Type B pancreatic cell (in vitro differentiated cells): ENCODE measurements around the gene CRB3. TPM values are rescaled to one million over a fixed set of nuclear protein-coding genes. Genes with fewer than 3 reads are reported as not detected.
A peak's percentile ranks its signal among the peaks of the same experiment; 100 is the strongest.
"Not testable (repeated sequence)": the region's sequence is repeated elsewhere in the genome, so short reads cannot be mapped to it uniquely, and the experiment has no call there.

Source experiments
- DNase-seq: peaks from one replicate; pipeline ENCODE4 v3.0.0; 2021; ENCODE audit warnings: mixed read lengths; ENCODE audit not compliant: unreplicated experiment; ENCODE audit errors: extremely low spot score
- H3K27ac Mint-ChIP-seq: 2 replicates; pipeline ENCODE4 v1.8.0; 2021; ENCODE audit warnings: mild to moderate bottlenecking, mixed read lengths
- H3K27me3 Mint-ChIP-seq: 2 replicates; pipeline ENCODE4 v1.8.0; 2021; ENCODE audit warnings: mixed read lengths
- H3K36me3 Mint-ChIP-seq: 2 replicates; pipeline ENCODE4 v1.8.0; 2021; ENCODE audit warnings: mixed read lengths
- H3K4me1 Mint-ChIP-seq: one replicate; pipeline ENCODE4 v1.8.0; 2021; ENCODE audit warnings: mixed read lengths; ENCODE audit not compliant: unreplicated experiment
- H3K4me3 Mint-ChIP-seq: 2 replicates; pipeline ENCODE4 v1.8.0; 2021; ENCODE audit warnings: mild to moderate bottlenecking, mixed read lengths
- H3K9me3 Mint-ChIP-seq: 2 replicates; pipeline ENCODE4 v1.8.0; 2021; ENCODE audit warnings: mixed read lengths
- total RNA-seq: library from RNA; stranded (reverse); gene quantifications from 2 replicates; pipeline ENCODE4 v1.2.1, GENCODE V29; 2021; ENCODE audit warnings: low replicate concordance
- TF ChIP-seq, protein P1 (sequence below): fragments of 200-600 bp; sonication (generic); conservative IDR thresholded peaks from 2 replicates; pipeline ENCODE4 v1.5.0; 2021; ENCODE audit warnings: antibody characterized with exemption, mild to moderate bottlenecking

Gene CRB3
- total RNA-seq, 1 donor from 2014 or later, result 30.6 TPM

DNA sequence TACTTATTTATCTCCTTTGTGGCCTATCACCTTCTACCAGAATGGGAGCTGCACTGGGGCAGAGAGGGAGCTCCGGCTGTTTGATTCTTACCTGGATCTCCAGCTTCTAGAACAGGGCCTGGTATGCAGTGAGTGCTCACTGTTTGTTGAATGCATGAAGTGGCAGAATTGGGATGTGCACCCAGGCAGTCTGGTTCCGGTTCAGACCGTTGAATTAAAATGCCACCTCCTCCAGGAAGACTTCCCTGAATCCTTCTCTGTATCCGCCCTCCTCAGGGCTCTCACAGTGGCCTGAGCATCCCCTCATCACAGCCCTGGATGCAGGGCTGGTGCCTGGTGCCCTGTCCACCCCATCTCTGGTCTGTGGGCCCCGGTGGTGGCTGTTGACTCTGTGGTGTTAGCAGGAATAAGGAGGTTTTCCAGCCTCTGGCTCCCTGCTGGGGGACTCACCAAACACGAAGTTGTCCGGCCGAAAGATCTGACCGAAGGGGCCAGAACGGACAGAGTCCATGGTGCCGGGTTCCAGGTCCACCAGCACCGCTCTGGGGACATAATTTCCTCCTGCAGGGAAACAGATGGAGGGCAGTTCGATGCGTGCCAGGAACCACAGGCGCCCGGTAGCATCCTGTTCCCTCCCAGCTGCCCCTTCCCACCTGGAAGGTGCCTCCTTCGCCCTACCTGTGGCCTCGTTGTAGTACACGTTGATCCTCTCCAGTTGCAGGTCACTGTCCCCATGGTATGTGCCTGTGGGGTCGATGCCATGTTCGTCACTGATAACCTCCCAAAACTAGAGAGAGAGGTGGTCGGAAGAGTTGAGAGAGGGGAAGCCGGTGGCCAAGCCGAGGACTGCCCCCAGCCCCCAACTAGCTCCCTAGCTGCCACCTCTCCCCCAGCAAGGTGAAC lies 37.0 kb downstream of the CRB3 start:
- Mint-ChIP-seq H3K4me1 (no peaks in the 10 kb centered on the region), H3K9me3 (no peaks in the 10 kb centered on the region), H3K36me3 (no peaks in the 10 kb centered on the region), H3K27me3 (peaks cover 43% of the 10 kb centered on the region), H3K4me3 (peak overlapping the region; percentile 85), H3K27ac (no peak overlapping the region)
- DNase-seq, result no peak
- TF ChIP-seq, protein P1, sequence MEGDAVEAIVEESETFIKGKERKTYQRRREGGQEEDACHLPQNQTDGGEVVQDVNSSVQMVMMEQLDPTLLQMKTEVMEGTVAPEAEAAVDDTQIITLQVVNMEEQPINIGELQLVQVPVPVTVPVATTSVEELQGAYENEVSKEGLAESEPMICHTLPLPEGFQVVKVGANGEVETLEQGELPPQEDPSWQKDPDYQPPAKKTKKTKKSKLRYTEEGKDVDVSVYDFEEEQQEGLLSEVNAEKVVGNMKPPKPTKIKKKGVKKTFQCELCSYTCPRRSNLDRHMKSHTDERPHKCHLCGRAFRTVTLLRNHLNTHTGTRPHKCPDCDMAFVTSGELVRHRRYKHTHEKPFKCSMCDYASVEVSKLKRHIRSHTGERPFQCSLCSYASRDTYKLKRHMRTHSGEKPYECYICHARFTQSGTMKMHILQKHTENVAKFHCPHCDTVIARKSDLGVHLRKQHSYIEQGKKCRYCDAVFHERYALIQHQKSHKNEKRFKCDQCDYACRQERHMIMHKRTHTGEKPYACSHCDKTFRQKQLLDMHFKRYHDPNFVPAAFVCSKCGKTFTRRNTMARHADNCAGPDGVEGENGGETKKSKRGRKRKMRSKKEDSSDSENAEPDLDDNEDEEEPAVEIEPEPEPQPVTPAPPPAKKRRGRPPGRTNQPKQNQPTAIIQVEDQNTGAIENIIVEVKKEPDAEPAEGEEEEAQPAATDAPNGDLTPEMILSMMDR, result no peak

DNA sequence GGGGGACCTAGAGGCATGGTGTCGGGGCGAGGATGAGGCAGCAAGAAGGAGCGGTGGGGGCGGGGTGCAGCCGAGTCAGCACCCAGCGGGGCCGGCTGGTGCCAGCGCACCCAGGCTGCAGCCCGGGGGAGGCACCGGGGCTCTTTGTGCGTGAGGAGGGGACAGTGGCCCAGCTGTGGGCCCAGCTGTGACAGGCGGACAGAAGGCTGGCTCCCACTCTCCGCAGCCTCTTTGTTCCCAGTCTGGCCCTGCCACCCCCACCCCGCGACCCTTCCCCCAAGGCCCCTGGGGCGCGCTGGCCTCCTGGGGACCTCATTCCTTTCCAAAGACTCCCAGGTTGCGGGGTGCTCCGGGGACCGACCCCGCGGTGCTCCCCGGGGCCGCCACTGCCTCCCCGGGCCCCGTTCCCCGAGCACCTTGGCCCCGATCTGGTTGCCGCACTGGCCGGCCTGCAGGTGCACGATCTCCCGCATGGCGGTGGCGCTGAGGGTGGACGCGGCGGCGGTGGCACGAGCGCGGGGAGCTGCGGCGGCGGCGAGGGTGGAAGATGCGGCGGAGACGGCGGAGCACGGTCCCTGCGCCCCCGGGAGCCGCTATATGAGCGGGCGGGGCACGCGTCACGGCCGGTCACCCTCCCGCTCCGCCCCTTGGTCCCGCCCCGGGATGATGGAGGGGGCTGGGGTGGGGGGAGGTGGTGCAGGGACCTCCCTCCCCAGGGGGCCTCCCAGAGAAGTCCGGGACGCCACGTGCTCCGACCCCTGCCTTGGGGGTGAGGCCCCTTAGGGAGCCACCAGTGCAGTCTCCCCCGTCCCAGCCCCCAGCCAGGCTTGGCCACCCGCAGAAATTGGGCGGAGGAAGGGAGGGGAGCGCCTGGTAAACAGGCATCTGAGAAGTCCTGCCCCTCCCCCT lies 37.9 kb downstream of the CRB3 start, which contains the start of gene TUBB4A:
TSS of gene TUBB4A (minus strand) at position 570 of the 909 bp plus-strand sequence. CDS start at position 473, 97 bp downstream.
- H3K36me3 Mint-ChIP-seq, result no peaks in the 10 kb centered on the region
- H3K4me3 Mint-ChIP-seq, result peak within 1 kb of the TSS; percentile 85
- TF ChIP-seq, protein P1, result peak; percentile 47
- no peaks in the 10 kb centered on the region for H3K9me3 Mint-ChIP-seq
- H3K27ac Mint-ChIP-seq, result no peak within 1 kb of the TSS
- DNase-seq, result no peak
- H3K27me3 Mint-ChIP-seq, result peaks cover 43% of the 10 kb centered on the region
- H3K4me1 Mint-ChIP-seq, result no peaks in the 10 kb centered on the region

DNA sequence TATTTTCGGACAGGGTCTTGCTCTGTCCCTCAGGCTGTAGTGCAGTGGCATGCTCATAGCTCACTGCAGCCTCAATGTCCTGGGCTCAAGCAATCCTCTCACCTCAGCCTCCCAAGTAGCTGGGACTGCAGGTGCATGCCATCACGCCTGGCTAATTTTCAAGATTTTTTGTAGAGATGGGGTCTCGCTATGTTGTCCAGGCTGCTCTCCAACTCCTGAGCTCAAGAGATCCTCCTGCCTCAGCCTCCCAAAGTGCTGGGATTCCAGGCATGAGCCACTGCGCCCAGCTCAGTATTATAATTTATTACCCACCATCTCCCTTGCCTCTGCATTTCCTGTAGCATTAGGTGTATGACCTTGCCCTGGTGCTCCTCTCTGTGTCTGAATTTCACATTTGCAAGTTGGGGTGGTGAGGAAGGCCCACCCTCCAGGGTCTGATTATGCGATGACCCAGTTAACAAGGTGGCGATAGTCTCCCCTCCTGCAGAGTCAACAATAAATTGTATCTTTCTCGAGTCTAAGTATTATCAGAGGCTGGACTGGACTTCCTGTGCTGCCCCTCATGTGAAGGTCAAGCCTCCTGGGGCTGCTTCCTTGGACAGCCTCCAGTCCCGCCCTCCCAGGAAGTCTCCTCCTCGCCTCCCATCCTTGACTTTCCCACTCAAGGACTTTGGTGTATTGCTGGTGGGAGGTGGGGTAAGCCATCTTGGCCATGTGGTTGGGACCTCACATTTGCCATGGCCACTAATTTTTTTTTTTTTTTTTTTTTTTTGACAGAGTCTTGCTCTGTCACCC lies 39.5 kb downstream of the CRB3 start:
- Mint-ChIP-seq H3K9me3 (no peaks in the 10 kb centered on the region), H3K27me3 (peaks cover 38% of the 10 kb centered on the region), H3K4me3 (no peak overlapping the region), H3K4me1 (no peaks in the 10 kb centered on the region), H3K36me3 (no peaks in the 10 kb centered on the region), H3K27ac (no peak overlapping the region)
- TF ChIP-seq, protein P1, result no peak
- DNase-seq, result no peak

DNA sequence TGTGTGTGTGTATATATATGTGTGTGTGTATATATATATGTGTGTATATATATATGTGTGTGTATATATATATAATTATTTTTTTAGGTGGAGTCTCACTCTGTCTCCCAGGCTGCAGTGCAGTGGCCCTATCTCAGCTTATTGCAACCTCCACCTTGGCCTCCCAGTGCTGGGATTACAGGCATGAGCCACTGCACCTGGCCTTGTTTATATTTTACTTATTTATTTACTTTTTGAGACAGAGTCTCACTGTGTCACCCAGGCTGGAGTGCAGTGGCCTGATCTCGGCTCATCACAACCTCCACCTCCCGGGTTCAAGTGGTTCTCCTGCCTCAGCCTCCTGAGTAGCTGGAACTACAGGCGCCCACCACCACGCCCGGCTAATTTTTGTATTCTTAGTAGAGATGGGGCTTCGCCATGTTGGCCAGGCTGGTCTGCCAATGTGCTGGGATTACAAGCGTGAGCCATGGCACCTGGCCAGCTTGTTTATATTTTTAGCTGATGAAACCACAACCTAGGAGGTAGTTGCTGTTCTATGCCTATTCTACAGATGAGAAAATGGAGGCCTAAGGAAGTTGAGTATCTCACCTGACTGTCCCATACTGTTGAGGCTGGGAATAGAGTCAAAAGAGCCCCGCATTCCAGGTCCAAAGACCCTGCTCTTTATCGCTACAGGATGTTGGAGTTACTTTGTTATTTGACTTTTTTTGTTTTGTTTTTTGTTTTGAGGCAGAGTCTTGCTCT lies 44.1 kb downstream of the CRB3 start:
- H3K27me3 Mint-ChIP-seq, H3K4me1 Mint-ChIP-seq, H3K9me3 Mint-ChIP-seq, H3K4me3 Mint-ChIP-seq, H3K27ac Mint-ChIP-seq, DNase-seq, H3K36me3 Mint-ChIP-seq: not testable (repeated sequence)

DNA sequence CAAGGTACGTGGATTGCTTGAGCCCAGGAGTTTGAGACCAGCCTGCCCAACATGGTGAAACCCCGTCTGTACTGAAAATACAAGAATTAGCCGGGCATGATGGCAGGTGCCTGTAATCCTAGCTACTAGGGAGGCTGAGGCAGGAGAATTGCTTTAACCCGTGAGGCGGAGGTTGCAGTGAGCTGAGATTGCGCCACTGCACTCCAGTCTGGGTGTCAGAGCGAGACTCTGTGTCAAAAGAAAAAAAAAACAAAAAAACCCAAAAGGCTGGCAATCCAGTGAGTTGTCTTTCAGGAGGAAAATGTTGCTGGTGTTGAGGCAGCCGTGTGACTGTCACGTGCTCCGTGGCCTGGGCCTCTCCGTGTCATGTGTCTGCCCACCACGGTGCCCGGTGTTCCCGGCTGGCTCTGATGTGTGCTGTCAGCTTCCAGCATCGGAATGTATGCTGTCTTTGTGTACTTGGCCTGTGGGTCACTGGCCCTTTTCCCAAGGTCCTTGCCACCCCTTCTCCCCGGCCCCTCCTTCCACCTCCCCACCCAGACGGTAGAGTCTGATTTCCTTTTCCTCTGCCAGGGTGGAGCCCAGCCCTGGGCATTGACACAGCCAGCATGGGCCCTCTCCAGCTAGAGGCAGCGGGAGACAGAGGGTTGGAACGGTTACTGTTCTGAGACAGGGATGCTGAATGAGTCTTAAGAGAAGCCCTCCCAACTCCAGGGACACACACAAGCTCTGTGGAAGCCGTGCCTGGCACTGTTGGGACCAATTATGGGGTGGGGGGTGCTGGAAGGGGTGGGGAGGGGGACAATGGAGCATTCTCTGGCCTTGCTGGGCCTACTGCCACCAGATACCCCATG lies 45.3 kb downstream of the CRB3 start:
- no peak for DNase-seq
- Mint-ChIP-seq H3K27ac (no peak overlapping the region), H3K27me3 (peaks cover 3% of the 10 kb centered on the region), H3K36me3 (no peaks in the 10 kb centered on the region), H3K9me3 (no peaks in the 10 kb centered on the region), H3K4me3 (no peak overlapping the region), H3K4me1 (no peaks in the 10 kb centered on the region)
- TF ChIP-seq, protein P1, result no peak
